ENCODE measurements around the gene EPS8L1. TPM values are rescaled to one million over a fixed set of nuclear protein-coding genes. Genes with fewer than 3 reads are reported as not detected.

The EPS8L1 gene
- total and polyA plus RNA-seq, 2 donors (not counting 1 experiment from before 2014, with no cell fraction given), result 0.72 to 1.0 TPM

DNA sequence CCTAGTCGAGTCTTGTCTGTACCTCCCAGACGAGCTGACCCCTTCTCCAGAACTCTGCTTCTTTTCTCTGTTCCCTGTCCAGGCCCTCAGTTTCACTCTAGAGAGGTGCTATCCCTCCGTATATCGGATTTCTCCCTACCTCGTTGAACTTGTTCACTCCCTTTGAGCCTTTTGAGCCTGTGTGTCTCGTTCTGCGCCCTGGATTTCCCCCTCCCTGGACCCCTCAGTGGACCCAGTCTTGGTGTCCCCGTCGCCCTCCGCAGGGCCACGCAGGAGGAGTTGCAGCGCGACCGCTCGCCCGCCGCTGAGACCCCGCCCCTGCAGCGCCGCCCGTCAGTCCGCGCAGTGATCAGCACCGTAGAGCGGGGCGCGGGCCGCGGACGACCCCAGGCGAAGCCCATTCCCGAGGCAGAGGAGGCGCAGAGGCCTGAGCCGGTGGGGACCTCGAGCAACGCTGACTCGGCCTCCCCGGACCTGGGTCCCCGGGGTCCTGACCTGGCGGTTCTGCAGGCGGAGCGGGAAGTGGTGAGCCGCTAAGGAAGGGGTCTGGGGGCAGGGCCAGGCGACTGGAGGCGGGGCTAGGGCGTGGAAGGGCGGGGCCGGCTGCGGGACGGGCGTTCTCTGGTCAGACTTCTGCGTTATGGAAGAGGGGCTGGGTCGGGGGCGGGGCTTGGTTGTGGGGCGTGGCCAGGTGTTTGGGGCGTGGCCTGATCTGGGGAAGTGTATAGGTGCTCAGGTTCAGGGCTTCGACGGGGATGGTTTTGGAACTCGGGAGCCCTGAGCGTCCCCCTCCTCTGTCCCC, 5.5 kb downstream of the EPS8L1 start:
- peaks cover 0 to 49% (median 4%) of the 10 kb centered on the region in 3 donors for H3K9me3 ChIP-seq (ENCODE audit: control extremely low read depth in 1 of 3, control insufficient read depth in 2 of 3, insufficient read depth in 1 of 3, low read length in 2 of 3)
- TF ChIP-seq EZH2 (IDR thresholded peaks at IDR 0.05; ENCODE audit: borderline replicate concordance, insufficient read depth, low read depth, low read length, poor library complexity, severe bottlenecking), result no peak
- TF ChIP-seq, protein P1, sequence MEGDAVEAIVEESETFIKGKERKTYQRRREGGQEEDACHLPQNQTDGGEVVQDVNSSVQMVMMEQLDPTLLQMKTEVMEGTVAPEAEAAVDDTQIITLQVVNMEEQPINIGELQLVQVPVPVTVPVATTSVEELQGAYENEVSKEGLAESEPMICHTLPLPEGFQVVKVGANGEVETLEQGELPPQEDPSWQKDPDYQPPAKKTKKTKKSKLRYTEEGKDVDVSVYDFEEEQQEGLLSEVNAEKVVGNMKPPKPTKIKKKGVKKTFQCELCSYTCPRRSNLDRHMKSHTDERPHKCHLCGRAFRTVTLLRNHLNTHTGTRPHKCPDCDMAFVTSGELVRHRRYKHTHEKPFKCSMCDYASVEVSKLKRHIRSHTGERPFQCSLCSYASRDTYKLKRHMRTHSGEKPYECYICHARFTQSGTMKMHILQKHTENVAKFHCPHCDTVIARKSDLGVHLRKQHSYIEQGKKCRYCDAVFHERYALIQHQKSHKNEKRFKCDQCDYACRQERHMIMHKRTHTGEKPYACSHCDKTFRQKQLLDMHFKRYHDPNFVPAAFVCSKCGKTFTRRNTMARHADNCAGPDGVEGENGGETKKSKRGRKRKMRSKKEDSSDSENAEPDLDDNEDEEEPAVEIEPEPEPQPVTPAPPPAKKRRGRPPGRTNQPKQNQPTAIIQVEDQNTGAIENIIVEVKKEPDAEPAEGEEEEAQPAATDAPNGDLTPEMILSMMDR (IDR thresholded peaks at IDR 0.05), result no peak
- peak; percentile 86 for ATAC-seq (ENCODE audit: low read depth)
- H3K27me3 ChIP-seq (replicated peaks in 1 of 4; ENCODE audit: control extremely low read depth in 1 of 4, control insufficient read depth in 3 of 4, insufficient read depth in 4 of 4, low read length in 3 of 4), result peaks cover 0 to 82% (median 26%) of the 10 kb centered on the region in 4 experiments
- peaks cover 7% of the 10 kb centered on the region for H3K9me3 Mint-ChIP-seq (ENCODE audit: insufficient read depth)
- H3K79me2 ChIP-seq (ENCODE audit: control insufficient read depth, insufficient read depth, low read length), result no peaks in the 10 kb centered on the region
- peak overlapping the region; percentile 73 for H2AFZ ChIP-seq (ENCODE audit: insufficient read depth, low read depth, low read length, poor library complexity, severe bottlenecking)
- DNase-seq, result peak; percentile 91
- no peak overlapping the region for H3K27ac ChIP-seq (ENCODE audit: low read length in 2 of 2)
- intact Hi-C loops (cut with micrococcal nuclease), result loop anchor here (1.0 kb wide), 1 partner anchor 18 kb away; the partner anchor contains the start of gene RDH13
- H3K4me3 ChIP-seq (ENCODE audit: control extremely low read depth in 1 of 5, extremely low read depth in 1 of 5, insufficient read depth in 1 of 5, low read depth in 2 of 5, low read length in 4 of 5), result peak overlapping the region in 4 of 5 experiments; percentile 39 to 84 (median 59)
- ChIA-PET CTCF (no interaction called here), POLR2A (interaction anchor here (0.6 kb wide), 1 partner anchor 312 kb away, joined by 5 read pairs; no protein-coding TSS in a partner anchor)
- peaks cover 30% of the 10 kb centered on the region in 2 donors for H3K4me1 ChIP-seq (ENCODE audit: control insufficient read depth in 2 of 2, insufficient read depth in 2 of 2, low read length in 2 of 2)
- H3K4me3 Mint-ChIP-seq, result peak overlapping the region; percentile 88
- H3K4me1 Mint-ChIP-seq, result peaks cover 33% of the 10 kb centered on the region
- peaks cover 64% of the 10 kb centered on the region for H3K27me3 Mint-ChIP-seq
- no peaks in the 10 kb centered on the region for H4K20me1 ChIP-seq (ENCODE audit: control insufficient read depth, insufficient read depth, low read length, poor library complexity, severe bottlenecking)
- H3K27ac Mint-ChIP-seq, result peak overlapping the region; percentile 37
- peak overlapping the region; percentile 65 for H3K9ac ChIP-seq (ENCODE audit: low read length)
- no peaks in the 10 kb centered on the region for H3K36me3 ChIP-seq (replicated peaks in 1 of 2; ENCODE audit: control extremely low read depth in 1 of 2, control insufficient read depth in 1 of 2, extremely low read depth in 1 of 2, insufficient read depth in 2 of 2, low read length in 1 of 2)
- H3K4me2 ChIP-seq (replicated peaks; ENCODE audit: low read depth, low read length, poor library complexity, severe bottlenecking), result peak overlapping the region; percentile 96
- 1% methylated on average over 55 of the region's 60 CpGs for WGBS (ENCODE audit: insufficient coverage)

DNA sequence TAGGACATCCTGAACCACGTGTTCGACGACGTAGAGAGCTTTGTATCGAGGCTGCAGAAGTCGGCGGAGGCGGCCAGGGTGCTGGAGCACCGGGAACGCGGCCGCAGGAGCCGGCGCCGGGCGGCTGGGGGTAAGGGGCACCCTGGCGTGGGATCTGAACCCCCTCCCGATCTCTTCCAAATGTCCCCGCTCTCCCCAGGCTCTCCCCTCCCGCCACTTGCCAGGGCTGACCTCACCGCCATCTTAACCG, 6.0 kb downstream of the EPS8L1 start:
- ATAC-seq (ENCODE audit: low read depth) (no peak), DNase-seq (no peak)
- Mint-ChIP-seq H3K4me3 (peak overlapping the region; percentile 88), H3K27me3 (peaks cover 60% of the 10 kb centered on the region), H3K4me1 (peaks cover 33% of the 10 kb centered on the region), H3K9me3 (ENCODE audit: insufficient read depth) (peaks cover 7% of the 10 kb centered on the region), H3K27ac (no peak overlapping the region)
- Histone ChIP-seq H3K36me3 (replicated peaks in 1 of 2; ENCODE audit: control extremely low read depth in 1 of 2, control insufficient read depth in 1 of 2, extremely low read depth in 1 of 2, insufficient read depth in 2 of 2, low read length in 1 of 2) (no peaks in the 10 kb centered on the region), H3K4me2 (replicated peaks; ENCODE audit: low read depth, low read length, poor library complexity, severe bottlenecking) (peak overlapping the region; percentile 96), H3K79me2 (ENCODE audit: control insufficient read depth, insufficient read depth, low read length) (no peaks in the 10 kb centered on the region), H3K27me3 (replicated peaks in 1 of 4; ENCODE audit: control extremely low read depth in 1 of 4, control insufficient read depth in 3 of 4, insufficient read depth in 4 of 4, low read length in 3 of 4) (peaks cover 0 to 84% (median 28%) of the 10 kb centered on the region in 4 experiments), H3K4me3 (ENCODE audit: control extremely low read depth in 1 of 5, extremely low read depth in 1 of 5, insufficient read depth in 1 of 5, low read depth in 2 of 5, low read length in 4 of 5) (peak overlapping the region in 4 of 5 experiments; percentile 39 to 84 (median 59)), H2AFZ (ENCODE audit: insufficient read depth, low read depth, low read length, poor library complexity, severe bottlenecking) (peak overlapping the region; percentile 60), H3K27ac (ENCODE audit: low read length in 2 of 2) (no peak overlapping the region), H3K9me3 (ENCODE audit: control extremely low read depth in 1 of 3, control insufficient read depth in 2 of 3, insufficient read depth in 1 of 3, low read length in 2 of 3) (peaks cover 0 to 53% (median 4%) of the 10 kb centered on the region in 3 donors), H3K9ac (ENCODE audit: low read length) (peak overlapping the region; percentile 65), H3K4me1 (ENCODE audit: control insufficient read depth in 2 of 2, insufficient read depth in 2 of 2, low read length in 2 of 2) (peaks cover 31 to 32% of the 10 kb centered on the region in 2 donors), H4K20me1 (ENCODE audit: control insufficient read depth, insufficient read depth, low read length, poor library complexity, severe bottlenecking) (no peaks in the 10 kb centered on the region)
- intact Hi-C loops (cut with micrococcal nuclease), result loop anchor here (1.0 kb wide), 1 partner anchor 18 kb away; the partner anchor contains the start of gene RDH13
- ChIA-PET CTCF (no interaction called here), POLR2A (no interaction called here)
- WGBS (ENCODE audit: insufficient coverage), result 13% methylated on average over 22 of the region's 22 CpGs
- no peak for TF ChIP-seq EZH2 (IDR thresholded peaks at IDR 0.05; ENCODE audit: borderline replicate concordance, insufficient read depth, low read depth, low read length, poor library complexity, severe bottlenecking)
- TF ChIP-seq, protein P1 (IDR thresholded peaks at IDR 0.05), result no peak

All from B cell (primary cell).